GM12878 (cell line): ENCODE measurements around the gene SPX. TPM values are rescaled to one million over a fixed set of nuclear protein-coding genes. Genes with fewer than 3 reads are reported as not detected.
A peak's percentile ranks its signal among the peaks of the same experiment; 100 is the strongest.

Experiments used
- ATAC-seq: fragments of 200-7000 bp; cut with Tn5 transposase; 3 replicates; pipeline ENCODE4 v1.9.1; 2020; ENCODE audit warnings: mild to moderate bottlenecking, moderate library complexity
- BruUV-seq: library from RNA; stranded (reverse); fragments of 400-500 nt; replicated peaks from 2 replicates; lab custom pipeline; 2021; lab: Mats Ljungman, UMichigan
- CTCF ChIA-PET: fragments of 300-600 bp; sonication (Branson Sonifier 250); formaldehyde crosslinking; extraction: SDS; loops from one replicate; lab custom pipeline; 2021; ENCODE audit warnings: inconsistent platforms; lab: Yijun Ruan, JAX
- POLR2A ChIA-PET: fragments of 350-600 bp; formaldehyde crosslinking; extraction: SDS; loops from one replicate; lab custom pipeline; 2021; ENCODE audit warnings: inconsistent platforms; lab: Charles Lee
- RAD21 ChIA-PET: fragments of 300-600 bp; sonication (Branson Sonifier 250); formaldehyde crosslinking; loops from one replicate; lab custom pipeline; 2023; ENCODE audit warnings: antibody characterized with exemption; ENCODE audit not compliant: unreplicated experiment; lab: Charles Lee
- SMC1A ChIA-PET: fragments of 300-600 bp; sonication (Branson Sonifier 250); formaldehyde crosslinking; loops from one replicate; lab custom pipeline; 2023; ENCODE audit not compliant: unreplicated experiment, uncharacterized antibody; lab: Charles Lee
- DNase-seq: peaks from one replicate; pipeline ENCODE4 v3.0.0-alpha.2; 2011; ENCODE audit warnings: low read depth, low spot score
- FAIRE-seq: peaks from 3 replicates; lab custom pipeline; 2011; peaks lifted over from hg19 to GRCh38; lab: Jason Lieb, UNC
- H2AFZ ChIP-seq: 2 replicates; pipeline ENCODE4 v1.6.0; 2011; ENCODE audit warnings: low read depth, low read length, control low read depth; ENCODE audit not compliant: control insufficient read depth
- H3K27ac ChIP-seq: 2 replicates; pipeline ENCODE4 v1.5.1; 2011; ENCODE audit warnings: control low read depth; ENCODE audit not compliant: control insufficient read depth, insufficient read depth
- H3K27me3 ChIP-seq, 2 experiments: replicated peaks in 1 of 2; 2 replicates each; pipeline versions ENCODE4 v1.6.0 to v1.6.1; 2011; ENCODE audit warnings: low read length in 1 of 2; ENCODE audit not compliant: control insufficient read depth in 2 of 2, insufficient read depth in 2 of 2
- H3K36me3 ChIP-seq, 2 experiments: 2 replicates each; pipeline ENCODE4 v1.5.1; 2011; ENCODE audit warnings: low read length in 1 of 2; ENCODE audit not compliant: control insufficient read depth in 2 of 2, insufficient read depth in 2 of 2
- H3K4me1 ChIP-seq: 2 replicates; pipeline ENCODE4 v1.6.1; 2011; ENCODE audit warnings: mild to moderate bottlenecking, low read length, moderate library complexity, mixed read lengths; ENCODE audit not compliant: control insufficient read depth, insufficient read depth
- H3K4me2 ChIP-seq: 2 replicates; pipeline ENCODE4 v1.6.0; 2011; ENCODE audit warnings: control low read depth; ENCODE audit not compliant: control insufficient read depth, insufficient read depth
- H3K4me3 ChIP-seq: fragments of 200-600 bp; sonication (generic); 2 replicates; pipeline ENCODE4 v1.5.1; 2016
- H3K79me2 ChIP-seq: 2 replicates; pipeline ENCODE4 v1.6.0; 2011; ENCODE audit warnings: low read length; ENCODE audit not compliant: control insufficient read depth, insufficient read depth
- H3K9ac ChIP-seq: 2 replicates; pipeline ENCODE4 v1.8.0; 2011; ENCODE audit warnings: low read length, control low read depth, mixed read lengths; ENCODE audit not compliant: control insufficient read depth, insufficient read depth
- H3K9me3 ChIP-seq: replicated peaks from 3 replicates; pipeline ENCODE4 v1.5.1; 2011; ENCODE audit warnings: mild to moderate bottlenecking, low read length; ENCODE audit not compliant: control insufficient read depth, insufficient read depth
- H4K20me1 ChIP-seq: 2 replicates; pipeline ENCODE4 v1.6.0; 2011; ENCODE audit not compliant: control insufficient read depth, insufficient read depth
- BHLHE40 ChIP-seq, 2 experiments: fragments of 450-650 bp in 1 of 2; IDR thresholded peaks; 2 replicates each; pipeline ENCODE4 v1.6.1; 2011 to 2017; ENCODE audit warnings: low read depth in 2 of 2, borderline replicate concordance in 1 of 2, improper control_type of control experiment in 1 of 2, low read length in 1 of 2, mild to moderate bottlenecking in 1 of 2
- DPF2 ChIP-seq: fragments of 450-650 bp; IDR thresholded peaks from 2 replicates; pipeline ENCODE4 v1.6.1; 2017; ENCODE audit warnings: mild to moderate bottlenecking
- EGR1 ChIP-seq, 2 experiments: IDR thresholded peaks; 1 replicate in 1 of 2; 2 replicates in 1 of 2; pipeline ENCODE4 v1.6.1; 2011 to 2012; ENCODE audit warnings: low read depth in 2 of 2, low read length in 2 of 2, borderline replicate concordance in 1 of 2, mild to moderate bottlenecking in 1 of 2, moderate library complexity in 1 of 2
- HDAC2 ChIP-seq: fragments of 200-600 bp; sonication (generic); IDR thresholded peaks from 2 replicates; pipeline ENCODE4 v1.6.1; 2017
- HDAC6 ChIP-seq: fragments of 200-600 bp; sonication (generic); IDR thresholded peaks from one replicate; pipeline ENCODE4 v1.8.0; 2017; ENCODE audit warnings: antibody characterized with exemption; ENCODE audit not compliant: unreplicated experiment
- NFYB ChIP-seq: IDR thresholded peaks from 2 replicates; pipeline ENCODE4 v1.6.1; 2011; ENCODE audit warnings: low read depth, mild to moderate bottlenecking, low read length, improper control_type of control experiment, moderate library complexity; ENCODE audit not compliant: insufficient read depth
- PAX8 ChIP-seq: fragments of 450-650 bp; IDR thresholded peaks from 2 replicates; pipeline ENCODE4 v1.6.1; 2017; ENCODE audit warnings: mild to moderate bottlenecking, moderate library complexity
- POLR2A ChIP-seq: IDR thresholded peaks from 2 replicates; pipeline ENCODE4 v1.6.1; 2011; ENCODE audit warnings: low read depth, mild to moderate bottlenecking, low read length
- POLR2AphosphoS2 ChIP-seq: IDR thresholded peaks from 2 replicates; pipeline ENCODE4 v1.6.1; 2011; ENCODE audit warnings: low read depth, mild to moderate bottlenecking, low read length, improper control_type of control experiment, moderate library complexity
- RB1 ChIP-seq: fragments of 450-650 bp; formaldehyde crosslinking; IDR thresholded peaks from 2 replicates; pipeline ENCODE4 v1.6.1; 2017; ENCODE audit warnings: mild to moderate bottlenecking, borderline replicate concordance
- RUNX3 ChIP-seq: IDR thresholded peaks from 2 replicates; pipeline ENCODE4 v1.6.1; 2012; ENCODE audit warnings: low read length, inconsistent platforms
- SREBF1 ChIP-seq: IDR thresholded peaks from 2 replicates; pipeline ENCODE4 v1.6.1; 2012; ENCODE audit warnings: mild to moderate bottlenecking, low read length
- STAT1 ChIP-seq: fragments of 450-650 bp; conservative IDR thresholded peaks from 2 replicates; pipeline ENCODE4 v1.6.1; 2014; ENCODE audit warnings: antibody characterized with exemption, mild to moderate bottlenecking
- WGBS: methylation state at CpG from one replicate; pipeline ENCODE4 v1.1.6; 2016; ENCODE audit warnings: low lambda C conversion rate; ENCODE audit not compliant: insufficient replicate concordance, insufficient coverage; ENCODE audit errors: missing lambda C conversion rate; 5-methylcytosine and 5-hydroxymethylcytosine counted together
- in situ Hi-C: fragments of 300-500 bp; cut with MboI; formaldehyde crosslinking; loops from 9 replicates; pipeline ENCODE4 v1.14.3; 2018; ENCODE audit warnings: mixed read lengths
- intact Hi-C: fragments of 100-400 bp; cut with micrococcal nuclease; formaldehyde crosslinking; loops from one replicate; pipeline ENCODE4 v1.14.2; 2022; ENCODE audit not compliant: unreplicated experiment
- polyA plus RNA-seq, 11 experiments: library from polyadenylated mRNA; depleted of rRNA in 4 of 11; unstranded in 6 of 11; stranded (reverse) in 5 of 11; fragments of >200 nt; fragmentation: Nextera tagmentation in 4 of 11; fragmentation: Illumina TruSeq in 1 of 11; extraction: Ambion mirVana in 4 of 11; extraction: Trizol in 1 of 11; gene quantifications; 1 replicate in 1 of 11; 2 replicates in 10 of 11; pipeline versions ENCODE4 v1.2.1 to v1.2.3, GENCODE V29; 2011 to 2016; ENCODE audit warnings: inconsistent platforms in 2 of 11, missing spikeins in 2 of 11, low read depth in 1 of 11
- total RNA-seq, 4 experiments: library from RNA; depleted of rRNA in 3 of 4; stranded (reverse); fragments of >200 nt in 3 of 4; fragmentation: Illumina TruSeq in 1 of 4; extraction: Trizol in 1 of 4; gene quantifications; 2 replicates each; pipeline versions ENCODE4 v1.2.1 to v1.2.3, GENCODE V29; 2013 to 2021
- TF ChIP-seq, protein P1 (sequence below): IDR thresholded peaks from 2 replicates; pipeline ENCODE4 v1.6.1; 2012; ENCODE audit warnings: low read length, inconsistent platforms
- TF ChIP-seq, protein P2 (sequence below): IDR thresholded peaks from 2 replicates; pipeline ENCODE4 v1.6.1; 2012; ENCODE audit warnings: low read depth, low read length, improper control_type of control experiment
- TF ChIP-seq, protein P3 (sequence below), 3 experiments: IDR thresholded peaks in 2 of 3; conservative IDR thresholded peaks in 1 of 3; 2 replicates each; pipeline ENCODE4 v1.5.1; 2011; ENCODE audit warnings: low read depth in 3 of 3, low read length in 3 of 3, mild to moderate bottlenecking in 3 of 3, control low read depth in 2 of 3, moderate library complexity in 2 of 3, inconsistent platforms in 1 of 3, mixed read lengths in 1 of 3; ENCODE audit not compliant: control insufficient read depth in 2 of 3, insufficient read depth in 1 of 3; ENCODE audit errors: extremely low read depth in 1 of 3
- TF ChIP-seq, protein P4 (sequence below): fragments of 450-650 bp; IDR thresholded peaks from 2 replicates; pipeline ENCODE4 v1.6.1; 2016; ENCODE audit warnings: mild to moderate bottlenecking

SPX gene
- total and polyA plus RNA-seq, 10 of the 15 experiments (the other 5 are each of a cell fraction or from before 2014, with no cell fraction given) = 0.05 TPM; not detected in 8

DNA sequence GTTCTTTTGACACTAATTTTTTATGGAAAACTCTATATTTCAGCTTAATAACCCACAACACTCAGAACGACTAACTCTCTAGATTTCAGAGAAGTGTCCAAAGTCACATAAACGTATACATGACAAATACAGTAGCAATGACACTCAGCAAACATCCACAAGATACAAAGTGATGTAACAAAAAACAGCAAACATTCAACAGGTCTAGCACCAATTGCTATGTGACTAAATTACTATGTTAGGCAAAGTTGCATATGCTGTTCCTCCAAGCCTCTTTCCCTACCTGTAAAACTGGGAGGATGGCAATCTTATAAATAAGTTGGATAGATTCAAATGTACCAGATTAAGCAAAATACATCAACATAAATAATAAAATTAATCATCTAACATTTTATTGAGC, 26.3 kb upstream of the SPX start (continued):
- no peak for TF ChIP-seq RB1
- TF ChIP-seq EGR1 (IDR thresholded peaks at IDR 0.05; ENCODE audit: borderline replicate concordance in 1 of 2, low read depth in 2 of 2, low read length in 2 of 2) = no peak

DNA sequence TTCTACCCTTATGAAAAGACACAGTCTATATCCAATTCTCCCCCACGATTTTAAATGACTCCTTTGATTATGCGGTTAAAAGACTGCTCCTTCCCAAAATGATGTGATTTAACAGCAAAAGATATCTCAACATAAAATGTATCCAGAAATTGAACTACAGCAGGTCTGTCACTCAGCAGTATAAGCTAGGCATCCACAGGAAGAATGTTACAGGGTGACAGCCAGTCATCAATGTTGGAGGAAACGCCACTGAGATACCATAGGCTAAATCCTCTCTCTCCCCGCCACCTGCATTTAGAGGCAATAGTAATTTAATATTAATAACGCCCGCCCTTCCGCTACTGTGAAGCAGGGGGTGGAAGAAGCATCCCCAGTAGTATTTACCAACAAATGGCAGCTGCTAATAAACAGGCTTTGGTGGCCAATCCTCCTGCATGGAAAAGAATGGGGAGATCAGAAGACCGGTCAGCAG, 25.3 kb upstream of the SPX start:
- FAIRE-seq (peak; percentile 61), DNase-seq (peak; percentile 2), ATAC-seq (peak; percentile 3; the same call in 2 of the 3 replicates)
- CTCF ChIA-PET = interaction anchor here (1.3 to 1.6 kb wide), 4 partner anchors 9 to 179 kb away, joined by 3 to 4 read pairs (median 3); no protein-coding TSS in a partner anchor
- Histone ChIP-seq H3K4me2 (peak overlapping the region; percentile 61), H3K27ac (peak overlapping the region; percentile 64), H3K36me3 (peaks cover 0 to 20% of the 10 kb centered on the region in 2 experiments; a peak in 3 of 4 replicates), H4K20me1 (no peaks in the 10 kb centered on the region), H3K4me1 (peaks cover 9% of the 10 kb centered on the region), H2AFZ (peak overlapping the region; percentile 92), H3K79me2 (peaks cover 65% of the 10 kb centered on the region), H3K9me3 (no peaks in the 10 kb centered on the region), H3K4me3 (peak overlapping the region; percentile 94), H3K27me3 (no peaks in the 10 kb centered on the region), H3K9ac (peak overlapping the region; percentile 99)
- in situ Hi-C loops (loop anchor here (5.0 kb wide), 1 partner anchor 156 kb away; the partner anchor contains the start of gene LDHB), intact Hi-C loops (loop anchor here (5.0 kb wide), 2 partner anchors 64 to 156 kb away; partner anchors contain the start of genes LDHB and PYROXD1)
- BruUV-seq = no TSS peak
- WGBS = 3% methylated on average over 8 of the region's 8 CpGs
- SMC1A ChIA-PET = interaction anchor here (0.6 to 1.4 kb wide), 2 partner anchors 18 to 178 kb away, joined by 3 read pairs; no protein-coding TSS in a partner anchor
- RAD21 ChIA-PET = interaction anchor here (1.0 to 1.1 kb wide), 2 partner anchors 9 to 22 kb away, joined by 5 read pairs; no protein-coding TSS in a partner anchor
- POLR2A ChIA-PET = interaction anchor here (1.2 to 1.9 kb wide), 3 partner anchors 10 to 546 kb away, joined by 3 to 12 read pairs (median 5); no protein-coding TSS in a partner anchor
- TF ChIP-seq, protein P1, sequence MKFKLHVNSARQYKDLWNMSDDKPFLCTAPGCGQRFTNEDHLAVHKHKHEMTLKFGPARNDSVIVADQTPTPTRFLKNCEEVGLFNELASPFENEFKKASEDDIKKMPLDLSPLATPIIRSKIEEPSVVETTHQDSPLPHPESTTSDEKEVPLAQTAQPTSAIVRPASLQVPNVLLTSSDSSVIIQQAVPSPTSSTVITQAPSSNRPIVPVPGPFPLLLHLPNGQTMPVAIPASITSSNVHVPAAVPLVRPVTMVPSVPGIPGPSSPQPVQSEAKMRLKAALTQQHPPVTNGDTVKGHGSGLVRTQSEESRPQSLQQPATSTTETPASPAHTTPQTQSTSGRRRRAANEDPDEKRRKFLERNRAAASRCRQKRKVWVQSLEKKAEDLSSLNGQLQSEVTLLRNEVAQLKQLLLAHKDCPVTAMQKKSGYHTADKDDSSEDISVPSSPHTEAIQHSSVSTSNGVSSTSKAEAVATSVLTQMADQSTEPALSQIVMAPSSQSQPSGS = no peak
- TF ChIP-seq BHLHE40 (IDR thresholded peaks at IDR 0.05; ENCODE audit: borderline replicate concordance in 1 of 2, low read depth in 2 of 2, low read length in 1 of 2) (0 out of 4 replicates have a peak, but pooled peaks have one; percentile 12 to 37), POLR2AphosphoS2 (no peak), PAX8 (no peak), STAT1 (no peak), NFYB (peak; percentile 49; the same call in 1 of the 2 replicates), HDAC2 (no peak), POLR2A (no peak), DPF2 (0 out of 2 replicates have a peak, but pooled peaks have one; percentile 9), HDAC6 (no peak), RUNX3 (no peak), SREBF1 (no peak)
- TF ChIP-seq, protein P2, sequence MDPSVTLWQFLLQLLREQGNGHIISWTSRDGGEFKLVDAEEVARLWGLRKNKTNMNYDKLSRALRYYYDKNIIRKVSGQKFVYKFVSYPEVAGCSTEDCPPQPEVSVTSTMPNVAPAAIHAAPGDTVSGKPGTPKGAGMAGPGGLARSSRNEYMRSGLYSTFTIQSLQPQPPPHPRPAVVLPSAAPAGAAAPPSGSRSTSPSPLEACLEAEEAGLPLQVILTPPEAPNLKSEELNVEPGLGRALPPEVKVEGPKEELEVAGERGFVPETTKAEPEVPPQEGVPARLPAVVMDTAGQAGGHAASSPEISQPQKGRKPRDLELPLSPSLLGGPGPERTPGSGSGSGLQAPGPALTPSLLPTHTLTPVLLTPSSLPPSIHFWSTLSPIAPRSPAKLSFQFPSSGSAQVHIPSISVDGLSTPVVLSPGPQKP = no peak
- TF ChIP-seq, protein P3, sequence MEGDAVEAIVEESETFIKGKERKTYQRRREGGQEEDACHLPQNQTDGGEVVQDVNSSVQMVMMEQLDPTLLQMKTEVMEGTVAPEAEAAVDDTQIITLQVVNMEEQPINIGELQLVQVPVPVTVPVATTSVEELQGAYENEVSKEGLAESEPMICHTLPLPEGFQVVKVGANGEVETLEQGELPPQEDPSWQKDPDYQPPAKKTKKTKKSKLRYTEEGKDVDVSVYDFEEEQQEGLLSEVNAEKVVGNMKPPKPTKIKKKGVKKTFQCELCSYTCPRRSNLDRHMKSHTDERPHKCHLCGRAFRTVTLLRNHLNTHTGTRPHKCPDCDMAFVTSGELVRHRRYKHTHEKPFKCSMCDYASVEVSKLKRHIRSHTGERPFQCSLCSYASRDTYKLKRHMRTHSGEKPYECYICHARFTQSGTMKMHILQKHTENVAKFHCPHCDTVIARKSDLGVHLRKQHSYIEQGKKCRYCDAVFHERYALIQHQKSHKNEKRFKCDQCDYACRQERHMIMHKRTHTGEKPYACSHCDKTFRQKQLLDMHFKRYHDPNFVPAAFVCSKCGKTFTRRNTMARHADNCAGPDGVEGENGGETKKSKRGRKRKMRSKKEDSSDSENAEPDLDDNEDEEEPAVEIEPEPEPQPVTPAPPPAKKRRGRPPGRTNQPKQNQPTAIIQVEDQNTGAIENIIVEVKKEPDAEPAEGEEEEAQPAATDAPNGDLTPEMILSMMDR (IDR thresholded peaks at IDR 0.05 in 2 of 3, conservative IDR thresholded peaks at IDR 0.05 in 1 of 3; ENCODE audit: control insufficient read depth in 2 of 3, extremely low read depth in 1 of 3, insufficient read depth in 1 of 3, low read depth in 3 of 3, low read length in 3 of 3) = no peak
- TF ChIP-seq, protein P4, sequence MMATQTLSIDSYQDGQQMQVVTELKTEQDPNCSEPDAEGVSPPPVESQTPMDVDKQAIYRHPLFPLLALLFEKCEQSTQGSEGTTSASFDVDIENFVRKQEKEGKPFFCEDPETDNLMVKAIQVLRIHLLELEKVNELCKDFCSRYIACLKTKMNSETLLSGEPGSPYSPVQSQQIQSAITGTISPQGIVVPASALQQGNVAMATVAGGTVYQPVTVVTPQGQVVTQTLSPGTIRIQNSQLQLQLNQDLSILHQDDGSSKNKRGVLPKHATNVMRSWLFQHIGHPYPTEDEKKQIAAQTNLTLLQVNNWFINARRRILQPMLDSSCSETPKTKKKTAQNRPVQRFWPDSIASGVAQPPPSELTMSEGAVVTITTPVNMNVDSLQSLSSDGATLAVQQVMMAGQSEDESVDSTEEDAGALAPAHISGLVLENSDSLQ = peak; percentile 56; the same call in 1 of the 2 replicates
